ENCODE data around the gene ZC3H18. TPM values are rescaled to one million over a fixed set of nuclear protein-coding genes. Genes with fewer than 3 reads are reported as not detected.

Gene ZC3H18
- total RNA-seq, 1 donor from 2014 or later: 44.5 TPM

DNA sequence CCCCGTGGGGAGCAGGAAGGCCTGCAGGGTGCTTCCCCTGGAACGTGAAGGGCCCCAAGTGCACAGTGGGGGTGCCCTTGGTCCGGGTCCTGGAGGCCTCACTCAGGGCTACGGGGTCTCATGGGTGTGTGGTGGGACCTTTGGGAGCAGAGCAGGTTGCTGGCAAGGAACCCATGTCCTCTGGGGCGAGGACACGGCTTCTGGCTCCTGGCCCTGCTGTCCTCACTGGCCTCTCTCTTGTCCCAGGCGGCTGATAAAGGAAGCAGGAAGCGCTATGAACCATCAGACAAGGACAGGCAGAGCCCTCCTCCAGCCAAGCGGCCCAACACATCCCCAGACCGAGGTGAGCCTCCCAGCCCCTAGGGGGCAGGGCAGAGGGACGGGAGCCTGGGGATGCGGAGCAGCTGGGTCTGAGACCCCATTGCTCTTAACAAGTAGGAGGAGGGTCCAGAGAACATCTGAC, 58.3 kb downstream of the ZC3H18 start:
- ATAC-seq (peak; percentile 10), DNase-seq (no peak)
- intact Hi-C loops (cut with DNase I): no loop called here
- Histone ChIP-seq H3K36me3 (peaks cover 83% of the 10 kb centered on the region), H3K9me3 (no peaks in the 10 kb centered on the region), H3K27me3 (no peaks in the 10 kb centered on the region), H3K4me3 (no peak overlapping the region), H3K4me1 (no peaks in the 10 kb centered on the region), H3K27ac (no peak overlapping the region)
- TF ChIP-seq, protein P1, sequence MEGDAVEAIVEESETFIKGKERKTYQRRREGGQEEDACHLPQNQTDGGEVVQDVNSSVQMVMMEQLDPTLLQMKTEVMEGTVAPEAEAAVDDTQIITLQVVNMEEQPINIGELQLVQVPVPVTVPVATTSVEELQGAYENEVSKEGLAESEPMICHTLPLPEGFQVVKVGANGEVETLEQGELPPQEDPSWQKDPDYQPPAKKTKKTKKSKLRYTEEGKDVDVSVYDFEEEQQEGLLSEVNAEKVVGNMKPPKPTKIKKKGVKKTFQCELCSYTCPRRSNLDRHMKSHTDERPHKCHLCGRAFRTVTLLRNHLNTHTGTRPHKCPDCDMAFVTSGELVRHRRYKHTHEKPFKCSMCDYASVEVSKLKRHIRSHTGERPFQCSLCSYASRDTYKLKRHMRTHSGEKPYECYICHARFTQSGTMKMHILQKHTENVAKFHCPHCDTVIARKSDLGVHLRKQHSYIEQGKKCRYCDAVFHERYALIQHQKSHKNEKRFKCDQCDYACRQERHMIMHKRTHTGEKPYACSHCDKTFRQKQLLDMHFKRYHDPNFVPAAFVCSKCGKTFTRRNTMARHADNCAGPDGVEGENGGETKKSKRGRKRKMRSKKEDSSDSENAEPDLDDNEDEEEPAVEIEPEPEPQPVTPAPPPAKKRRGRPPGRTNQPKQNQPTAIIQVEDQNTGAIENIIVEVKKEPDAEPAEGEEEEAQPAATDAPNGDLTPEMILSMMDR (IDR thresholded peaks at IDR 0.05): peak; percentile 21

DNA sequence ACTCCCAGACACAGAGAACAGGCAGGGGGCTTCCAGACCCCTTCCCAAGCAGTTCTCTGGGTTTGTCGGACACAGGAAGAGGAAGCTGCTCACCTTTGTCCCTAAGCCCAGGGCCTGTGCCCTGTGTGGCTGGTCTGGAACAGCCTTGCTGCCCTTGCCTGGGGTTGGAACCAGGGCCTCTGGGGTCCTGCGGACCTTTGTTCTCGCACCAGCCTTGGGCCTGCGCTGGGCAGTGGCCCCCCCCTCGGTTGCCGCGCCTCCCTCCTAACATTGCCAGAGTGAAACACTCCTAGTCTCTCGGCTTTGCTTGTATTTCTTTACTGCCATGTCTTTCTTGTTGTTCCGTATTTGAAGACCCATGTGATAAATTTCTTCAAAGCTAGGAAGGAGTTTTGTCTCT, 59.6 kb downstream of the ZC3H18 start:
- Histone ChIP-seq H3K9me3 (no peaks in the 10 kb centered on the region), H3K36me3 (peaks cover 70% of the 10 kb centered on the region), H3K27me3 (no peaks in the 10 kb centered on the region), H3K4me3 (no peak overlapping the region), H3K27ac (no peak overlapping the region), H3K4me1 (peaks cover 9% of the 10 kb centered on the region)
- no peak for ATAC-seq
- TF ChIP-seq, protein P1 (IDR thresholded peaks at IDR 0.05): no peak
- intact Hi-C loops (cut with DNase I): no loop called here
- no peak for DNase-seq

DNA sequence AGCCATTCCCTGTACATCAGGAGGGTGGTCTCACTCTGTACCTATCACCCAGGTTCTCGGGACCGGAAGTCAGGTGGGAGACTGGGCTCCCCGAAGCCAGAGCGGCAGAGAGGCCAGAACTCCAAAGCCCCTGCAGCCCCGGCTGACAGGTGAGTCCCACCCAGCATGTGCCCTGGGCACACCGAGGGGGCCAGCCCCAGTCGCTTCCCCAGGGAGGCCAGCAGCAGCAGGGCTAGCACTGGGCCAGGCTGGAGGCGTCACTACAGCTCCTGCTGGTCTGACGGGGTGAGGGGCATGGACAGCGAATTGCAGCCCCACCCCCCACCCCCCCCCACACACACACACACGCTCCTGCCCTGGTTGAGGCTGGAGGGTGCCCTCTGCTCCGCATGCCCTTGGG, 60.2 kb downstream of the ZC3H18 start:
- no peak for ATAC-seq
- intact Hi-C loops (cut with DNase I): no loop called here
- Histone ChIP-seq H3K27me3 (no peaks in the 10 kb centered on the region), H3K27ac (no peak overlapping the region), H3K4me1 (peaks cover 15% of the 10 kb centered on the region), H3K4me3 (no peak overlapping the region), H3K9me3 (no peaks in the 10 kb centered on the region), H3K36me3 (peaks cover 64% of the 10 kb centered on the region)
- DNase-seq: no peak
- TF ChIP-seq, protein P1 (IDR thresholded peaks at IDR 0.05): no peak

DNA sequence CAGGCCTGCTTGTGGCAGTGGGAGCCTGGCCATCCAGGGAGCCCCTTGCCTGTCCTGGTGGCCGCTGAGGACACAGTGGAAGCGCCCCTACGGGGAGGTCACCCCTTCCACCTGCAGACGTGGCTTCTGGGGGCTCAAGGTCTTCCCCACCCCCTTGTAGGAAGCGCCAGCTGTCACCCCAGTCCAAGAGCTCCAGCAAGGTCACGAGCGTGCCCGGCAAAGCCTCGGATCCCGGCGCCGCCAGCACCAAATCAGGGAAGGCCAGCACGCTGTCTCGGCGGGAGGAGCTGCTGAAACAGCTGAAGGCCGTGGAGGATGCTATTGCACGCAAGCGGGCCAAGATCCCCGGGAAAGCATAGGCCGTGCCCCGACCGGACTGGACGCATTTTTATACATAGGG, 60.7 kb downstream of the ZC3H18 start:
- DNase-seq: no peak
- Histone ChIP-seq H3K9me3 (no peaks in the 10 kb centered on the region), H3K4me3 (no peak overlapping the region), H3K36me3 (peaks cover 60% of the 10 kb centered on the region), H3K27me3 (no peaks in the 10 kb centered on the region), H3K27ac (no peak overlapping the region), H3K4me1 (peaks cover 15% of the 10 kb centered on the region)
- ATAC-seq: no peak
- intact Hi-C loops (cut with DNase I): no loop called here
- TF ChIP-seq, protein P1 (IDR thresholded peaks at IDR 0.05): no peak

DNA sequence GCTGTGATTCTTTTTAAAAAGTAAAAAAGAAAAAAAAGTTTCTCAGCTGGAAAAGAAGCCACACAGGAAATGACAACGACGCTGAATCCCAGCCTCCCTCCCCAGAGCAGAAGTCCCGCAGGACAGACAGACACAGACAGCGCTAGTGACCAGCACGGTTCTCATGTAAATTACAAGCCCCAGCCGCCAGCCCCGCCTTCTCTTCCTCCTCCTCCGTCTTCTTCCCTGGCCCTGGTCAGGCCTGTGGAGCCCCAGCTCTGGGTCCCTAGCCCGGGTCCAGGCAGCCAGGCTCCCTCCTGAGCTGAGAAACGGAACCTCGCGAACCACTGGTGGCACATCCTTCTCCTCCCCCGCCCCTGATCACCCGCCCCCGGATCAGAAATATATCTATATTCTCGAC, 61.2 kb downstream of the ZC3H18 start:
- Histone ChIP-seq H3K27me3 (no peaks in the 10 kb centered on the region), H3K4me1 (peaks cover 15% of the 10 kb centered on the region), H3K36me3 (peaks cover 57% of the 10 kb centered on the region), H3K9me3 (no peaks in the 10 kb centered on the region), H3K4me3 (no peak overlapping the region), H3K27ac (no peak overlapping the region)
- DNase-seq: no peak
- no peak for ATAC-seq
- TF ChIP-seq, protein P1 (IDR thresholded peaks at IDR 0.05): no peak
- intact Hi-C loops (cut with DNase I): no loop called here

Data from upper lobe of right lung (tissue), 1 donor.